Choroid plexus epithelial cell (primary cell): ENCODE data around the gene ANKRD27.

ENCODE experiments used
- DNase-seq: peaks from one replicate; pipeline ENCODE4 v3.0.0-alpha.2; 2010; ENCODE audit warnings: low read depth
- H3K4me3 ChIP-seq: 2 replicates; pipeline ENCODE4 v1.5.1; 2011; ENCODE audit warnings: low read depth, mild to moderate bottlenecking, control low read depth, low read length, moderate library complexity
- CTCF ChIP-seq: conservative IDR thresholded peaks from 2 replicates; pipeline ENCODE4 v1.5.1; 2011; ENCODE audit warnings: low read depth, mild to moderate bottlenecking, control low read depth, inconsistent platforms, low read length, moderate library complexity

Gene ANKRD27

GRCh38 chr19:32651729-32652140, 23.2 kb downstream of the ANKRD27 start:
- no peak overlapping the region for H3K4me3 ChIP-seq
- peak; percentile 65 for DNase-seq
- TF ChIP-seq CTCF = peak; percentile 34

GRCh38 chr19:32650671-32651070, 24.3 kb downstream of the ANKRD27 start:
- TF ChIP-seq CTCF = no peak
- DNase-seq = no peak
- no peak overlapping the region for H3K4me3 ChIP-seq

GRCh38 chr19:32649751-32650150, 25.2 kb downstream of the ANKRD27 start:
- no peak overlapping the region for H3K4me3 ChIP-seq
- no peak for DNase-seq
- TF ChIP-seq CTCF = no peak

- H3K4me3 ChIP-seq = no peak overlapping the region
- no peak for TF ChIP-seq CTCF
- DNase-seq = peak; percentile 13
These were observed 27.6 kb downstream of the ANKRD27 start for GRCh38 chr19:32647361-32647760.

- TF ChIP-seq CTCF = no peak
- no peak for DNase-seq
- no peak overlapping the region for H3K4me3 ChIP-seq
These were observed 28.4 kb downstream of the ANKRD27 start for GRCh38 chr19:32646556-32646955.

GRCh38 chr19:32642771-32643170, 32.2 kb downstream of the ANKRD27 start:
- DNase-seq = no peak
- no peak overlapping the region for H3K4me3 ChIP-seq
- no peak for TF ChIP-seq CTCF

GRCh38 chr19:32638625-32639024, 36.4 kb downstream of the ANKRD27 start:
- TF ChIP-seq CTCF = no peak
- DNase-seq = no peak

More at GRCh38 chr19:32638625-32639024, 36.4 kb downstream of the ANKRD27 start:
- no peak overlapping the region for H3K4me3 ChIP-seq
